ENCODE data around the gene PRKAR2B. TPM values are rescaled to one million over a fixed set of nuclear protein-coding genes. Genes with fewer than 3 reads are reported as not detected.

Gene PRKAR2B
- total and polyA plus RNA-seq, 2 of the 4 experiments (the other 2 are of a cell fraction): 3.0 to 3.1 TPM

DNA sequence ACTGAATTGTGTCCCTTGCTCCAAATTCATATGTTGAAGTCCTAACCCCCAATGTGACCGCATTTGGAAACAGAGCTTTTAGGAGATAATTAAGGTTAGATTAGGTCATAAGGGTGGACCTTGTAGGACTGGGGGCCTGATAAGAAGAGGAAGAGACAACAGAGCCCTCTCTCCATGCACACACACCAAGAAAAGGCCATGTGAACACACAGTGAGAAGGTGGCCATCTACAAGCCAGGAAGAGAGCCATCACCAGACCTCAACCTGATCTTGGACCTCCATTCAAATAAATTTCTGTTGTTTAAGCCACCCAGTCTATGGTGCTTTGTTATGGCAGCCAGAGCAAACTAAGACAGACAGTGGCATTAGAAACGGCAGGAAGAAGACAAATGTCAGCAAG lies 12.5 kb upstream of the PRKAR2B start:
- no peak overlapping the region for H3K56ac ChIP-seq (ENCODE audit: extremely low read depth, insufficient read depth, low read length)
- in situ Hi-C loops (cut with MboI; ENCODE audit: low sequenced_read_pairs) (no loop called here), dilution Hi-C loops (cut with HindIII; ENCODE audit: low sequenced_read_pairs, unreplicated experiment) (no loop called here), intact Hi-C loops (cut with micrococcal nuclease) (no loop called here)
- H3K14ac ChIP-seq (replicated peaks; ENCODE audit: low read depth, low read length): no peak overlapping the region
- no peak overlapping the region for H3K27ac ChIP-seq (ENCODE audit: insufficient read depth, low read length)
- H2BK15ac ChIP-seq (ENCODE audit: low read depth, low read length): no peak overlapping the region
- DNase-seq (no peak), ATAC-seq (ENCODE audit: low read depth) (no peak)
- H3K23ac ChIP-seq (ENCODE audit: low read depth, low read length): no peak overlapping the region
- H4K91ac ChIP-seq (ENCODE audit: insufficient read depth, low read depth, low read length): no peak overlapping the region
- no peak overlapping the region for H3K18ac ChIP-seq (ENCODE audit: low read depth, low read length)
- no peaks in the 10 kb centered on the region; the same call in 1 of the 2 replicates for H3K9me1 ChIP-seq (ENCODE audit: insufficient read depth, low read length)
- no peaks in the 10 kb centered on the region for H3K9me3 ChIP-seq (ENCODE audit: control insufficient read depth, insufficient read depth, low read length)
- H2BK20ac ChIP-seq (ENCODE audit: low read depth, low read length): no peak overlapping the region
- no peak overlapping the region for H3K4ac ChIP-seq (ENCODE audit: low read depth, low read length)
- WGBS, 2 experiments (ENCODE audit: extremely low coverage in 2 of 2, insufficient read length in 1 of 2): 100% methylated on average over 1 of the region's 2 CpGs; no CpG with 5 or more reads in 1 of the 2 experiments
- no peaks in the 10 kb centered on the region for H3K4me1 ChIP-seq (ENCODE audit: control insufficient read depth, insufficient read depth, low read length)
- no peak overlapping the region for H3K4me2 ChIP-seq (ENCODE audit: low read depth, low read length)
- no peak overlapping the region for H3K4me3 ChIP-seq (ENCODE audit: insufficient read depth, low read depth, low read length)
- no peak overlapping the region for H2BK120ac ChIP-seq (ENCODE audit: low read depth, low read length)
- H3K27me3 ChIP-seq (ENCODE audit: control insufficient read depth, insufficient read depth, low read length): no peaks in the 10 kb centered on the region
- H4K8ac ChIP-seq (ENCODE audit: low read depth in 2 of 2, low read length in 2 of 2): no peak overlapping the region
- H4K5ac ChIP-seq (ENCODE audit: low read depth, low read length): no peak overlapping the region
- no TSS peak for BruUV-seq (replicated peaks)
- CTCF ChIA-PET: no interaction called here
- no peak overlapping the region for H2AK5ac ChIP-seq (ENCODE audit: low read depth, low read length)
- H3K9ac ChIP-seq (ENCODE audit: low read depth, low read length): no peak overlapping the region
- no peak for TF ChIP-seq POLR2A (IDR thresholded peaks at IDR 0.05; ENCODE audit: low read depth, low read length)
- no peak for TF ChIP-seq NFE2L2 (IDR thresholded peaks at IDR 0.05; ENCODE audit: low read depth, low read length)
- no peak for TF ChIP-seq RAD21 (IDR thresholded peaks at IDR 0.05; ENCODE audit: low read length)
- TF ChIP-seq SMC3 (IDR thresholded peaks at IDR 0.05; ENCODE audit: low read depth, low read length): no peak
- no peak for TF ChIP-seq RCOR1 (IDR thresholded peaks at IDR 0.05; ENCODE audit: insufficient replicate concordance, low read length)
- no peak for TF ChIP-seq CHD1 (IDR thresholded peaks at IDR 0.05; ENCODE audit: low read depth, low read length)
- TF ChIP-seq BHLHE40 (IDR thresholded peaks at IDR 0.05; ENCODE audit: low read depth, low read length): no peak
- no peak for TF ChIP-seq USF2 (IDR thresholded peaks at IDR 0.05; ENCODE audit: low read depth, low read length)
- no peak for TF ChIP-seq FOS (IDR thresholded peaks at IDR 0.05; ENCODE audit: low read depth, low read length)
- TF ChIP-seq CEBPB (IDR thresholded peaks at IDR 0.05; ENCODE audit: low read depth, low read length): no peak
- no peak for TF ChIP-seq MAZ (IDR thresholded peaks at IDR 0.05; ENCODE audit: borderline replicate concordance, low read depth, low read length)
- no peak for TF ChIP-seq MXI1 (IDR thresholded peaks at IDR 0.05; ENCODE audit: borderline replicate concordance, low read depth, low read length)
- TF ChIP-seq, protein P1, sequence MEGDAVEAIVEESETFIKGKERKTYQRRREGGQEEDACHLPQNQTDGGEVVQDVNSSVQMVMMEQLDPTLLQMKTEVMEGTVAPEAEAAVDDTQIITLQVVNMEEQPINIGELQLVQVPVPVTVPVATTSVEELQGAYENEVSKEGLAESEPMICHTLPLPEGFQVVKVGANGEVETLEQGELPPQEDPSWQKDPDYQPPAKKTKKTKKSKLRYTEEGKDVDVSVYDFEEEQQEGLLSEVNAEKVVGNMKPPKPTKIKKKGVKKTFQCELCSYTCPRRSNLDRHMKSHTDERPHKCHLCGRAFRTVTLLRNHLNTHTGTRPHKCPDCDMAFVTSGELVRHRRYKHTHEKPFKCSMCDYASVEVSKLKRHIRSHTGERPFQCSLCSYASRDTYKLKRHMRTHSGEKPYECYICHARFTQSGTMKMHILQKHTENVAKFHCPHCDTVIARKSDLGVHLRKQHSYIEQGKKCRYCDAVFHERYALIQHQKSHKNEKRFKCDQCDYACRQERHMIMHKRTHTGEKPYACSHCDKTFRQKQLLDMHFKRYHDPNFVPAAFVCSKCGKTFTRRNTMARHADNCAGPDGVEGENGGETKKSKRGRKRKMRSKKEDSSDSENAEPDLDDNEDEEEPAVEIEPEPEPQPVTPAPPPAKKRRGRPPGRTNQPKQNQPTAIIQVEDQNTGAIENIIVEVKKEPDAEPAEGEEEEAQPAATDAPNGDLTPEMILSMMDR (conservative IDR thresholded peaks at IDR 0.05; ENCODE audit: low read depth, low read length): no peak
- no peak for TF ChIP-seq MAFK (IDR thresholded peaks at IDR 0.05; ENCODE audit: low read depth, low read length)
- H2AK9ac ChIP-seq (replicated peaks; ENCODE audit: low read depth, low read length, poor library complexity): no peak overlapping the region
- no peak overlapping the region for H2AFZ ChIP-seq (replicated peaks; ENCODE audit: low read length, poor library complexity)
- no peaks in the 10 kb centered on the region for H3K36me3 ChIP-seq (ENCODE audit: control insufficient read depth, insufficient read depth, low read length)
- no peaks in the 10 kb centered on the region for H4K20me1 ChIP-seq (ENCODE audit: insufficient read depth, low read length)
- H3K79me1 ChIP-seq (ENCODE audit: low read depth in 1 of 2, low read length in 2 of 2): no peaks in the 10 kb centered on the region
- POLR2A ChIA-PET (ENCODE audit: unreplicated experiment): no interaction called here
- H2BK5ac ChIP-seq (ENCODE audit: low read depth, low read length, poor library complexity, severe bottlenecking): no peak overlapping the region

Data from IMR-90 (cell line).